GM21825 (cell line): ENCODE measurements around the gene KY.

Source experiments
- ATAC-seq: cut with Tn5 transposase; IDR thresholded peaks from one replicate; pipeline ENCODE4 v1.9.1; 2021; ENCODE audit warnings: mild to moderate bottlenecking, moderate library complexity; ENCODE audit not compliant: unreplicated experiment

The KY gene, protein sequence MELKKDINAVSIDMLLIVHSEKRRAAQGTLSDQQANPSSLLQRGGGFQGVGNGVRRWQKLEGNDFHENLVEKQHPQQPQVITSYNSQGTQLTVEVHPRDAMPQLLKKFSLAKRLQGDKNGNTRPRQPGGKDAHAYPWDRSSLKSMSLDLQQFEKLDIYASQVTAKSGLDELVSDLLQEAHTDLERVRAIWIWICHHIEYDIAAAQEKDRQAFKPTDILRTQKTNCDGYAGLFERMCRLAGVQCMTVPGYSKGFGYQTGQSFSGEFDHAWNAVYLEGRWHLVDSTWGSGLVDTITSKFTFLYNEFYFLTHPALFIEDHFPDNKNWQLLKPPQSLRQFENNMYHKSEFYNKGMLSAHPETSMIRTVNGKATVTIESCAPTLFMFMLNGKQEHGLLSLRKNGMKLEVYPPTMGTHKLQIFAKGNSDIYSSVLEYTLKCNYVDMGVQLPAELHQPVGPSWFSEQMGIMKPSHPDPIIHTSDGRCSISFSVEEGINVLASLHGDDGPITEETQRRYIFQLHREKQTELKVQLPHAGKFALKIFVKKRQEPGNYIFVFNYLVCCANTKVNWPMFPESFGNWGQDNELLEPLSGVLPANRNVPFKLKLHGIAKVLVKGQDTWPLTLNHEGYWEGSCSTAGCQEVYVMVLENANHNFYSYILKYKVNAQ

GRCh38 chr3:134650431-134651346 lies at the start of gene KY:
TSS of gene KY (minus strand) at chr3:134651022. CDS start at chr3:134650960, 62 bp downstream.
- no peak for ATAC-seq

DNA sequence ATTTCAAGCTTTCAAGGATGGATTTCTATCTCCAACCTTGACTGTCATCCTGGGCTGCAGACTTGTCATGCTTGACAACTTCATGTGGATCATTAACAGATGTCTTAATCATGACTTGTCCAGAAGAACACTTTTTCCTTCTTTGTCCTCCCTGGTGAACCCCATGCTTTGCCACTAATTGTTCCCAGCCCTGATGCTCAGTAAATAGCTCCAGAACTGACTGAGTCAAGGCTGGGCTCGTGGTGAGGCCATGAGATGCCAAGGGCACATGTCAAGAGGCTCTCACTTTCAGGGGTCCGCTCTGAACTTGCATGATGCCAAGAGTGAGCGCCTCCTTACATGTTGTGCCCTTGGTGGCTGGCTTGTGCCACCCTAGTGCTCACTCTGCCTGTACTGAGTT lies 48.9 kb upstream of the KY start:
- no peak for ATAC-seq

GRCh38 chr3:134699141-134699711 lies 48.4 kb upstream of the KY start:
- no peak for ATAC-seq

- no peak for ATAC-seq
Measured at GRCh38 chr3:134697830-134698689, 47.2 kb upstream of the KY start.

DNA sequence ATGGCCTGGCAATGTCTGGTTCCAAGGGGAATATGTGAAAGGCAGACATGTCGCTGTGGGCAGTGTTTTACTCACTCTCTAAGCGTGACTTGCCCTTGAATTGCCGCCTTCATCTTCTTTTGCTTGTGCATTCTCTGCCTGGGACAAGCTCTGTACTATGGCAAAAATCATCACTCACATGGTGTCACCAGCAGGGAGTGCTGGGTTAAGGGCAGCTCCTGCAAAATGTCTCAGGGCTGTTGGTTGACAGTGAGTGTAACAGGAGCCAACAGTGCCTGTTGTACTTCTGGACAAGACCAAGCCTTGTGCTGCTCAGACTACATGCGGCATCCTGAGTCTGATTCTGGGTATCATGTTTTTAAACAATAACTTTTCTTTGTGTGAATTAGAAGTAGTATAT lies 45.3 kb upstream of the KY start:
- ATAC-seq = no peak

DNA sequence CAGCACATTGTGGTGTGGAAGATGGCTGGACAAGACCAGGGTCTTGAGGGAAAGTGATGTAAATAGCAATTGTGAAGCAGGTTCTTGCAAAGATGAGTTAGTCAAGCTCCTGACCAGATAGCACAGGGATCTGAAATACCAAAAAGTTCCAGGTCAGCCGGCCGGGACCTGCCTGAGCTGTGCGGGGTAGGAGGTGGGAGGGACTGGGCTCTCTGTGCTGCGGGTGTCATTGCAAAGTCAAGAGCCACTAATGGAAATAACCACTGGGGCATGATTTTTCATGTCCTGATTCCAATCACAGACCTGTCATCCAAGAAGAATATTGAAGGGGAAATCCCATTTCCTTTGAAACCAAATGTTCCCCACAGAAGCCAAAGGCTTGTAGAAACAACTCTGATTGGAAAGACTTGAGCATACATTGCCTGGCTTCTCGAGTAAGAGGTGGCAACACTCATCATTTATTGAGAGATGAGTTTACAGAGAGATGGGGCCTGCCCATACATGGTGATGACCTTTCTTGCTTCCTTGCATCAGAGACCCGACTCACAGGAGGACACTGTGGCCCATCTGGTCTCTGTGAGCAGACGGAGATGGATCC lies 44.2 kb upstream of the KY start:
- ATAC-seq = no peak

DNA sequence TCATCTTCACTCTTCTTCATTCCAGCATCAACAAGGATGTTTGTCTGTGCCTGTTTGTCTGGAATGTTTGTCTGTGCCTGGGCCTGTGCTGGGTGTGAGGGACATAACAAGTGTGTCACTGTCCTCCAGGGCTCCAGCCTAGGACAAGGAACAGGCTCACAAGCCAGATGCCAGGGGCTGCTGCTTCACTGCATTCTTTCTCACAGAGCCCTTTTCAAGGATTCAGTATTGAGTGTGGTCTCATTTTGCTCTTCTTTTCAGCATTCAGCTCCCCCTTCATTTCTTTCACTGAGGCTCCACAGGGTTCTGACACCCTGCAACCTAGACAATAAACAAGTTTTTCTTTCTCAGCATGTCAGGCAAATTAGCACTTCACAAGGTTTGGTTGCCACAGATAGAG lies 43.6 kb upstream of the KY start:
- ATAC-seq = no peak

DNA sequence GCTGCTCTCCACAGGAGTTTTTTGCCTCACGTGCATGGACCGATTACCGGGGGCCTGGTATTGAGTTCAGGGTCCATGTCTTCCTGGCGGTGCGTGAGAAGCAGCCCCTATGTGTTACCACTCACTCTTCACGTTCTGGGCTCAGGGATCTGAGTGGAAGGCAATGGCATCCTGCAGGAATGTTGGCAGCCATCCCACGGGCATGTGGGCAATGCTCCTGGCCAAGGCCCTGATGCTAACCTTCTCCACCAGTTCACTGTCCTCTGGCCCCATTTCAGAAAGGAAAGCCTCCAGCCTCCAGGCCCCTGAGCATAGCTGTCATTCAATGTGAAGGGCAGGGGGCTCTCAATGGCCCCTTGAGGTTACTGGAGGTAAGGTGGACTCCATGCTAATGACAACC lies 43.0 kb upstream of the KY start:
- ATAC-seq = no peak

GRCh38 chr3:134693226-134693625 lies 42.4 kb upstream of the KY start:
- ATAC-seq = no peak

DNA sequence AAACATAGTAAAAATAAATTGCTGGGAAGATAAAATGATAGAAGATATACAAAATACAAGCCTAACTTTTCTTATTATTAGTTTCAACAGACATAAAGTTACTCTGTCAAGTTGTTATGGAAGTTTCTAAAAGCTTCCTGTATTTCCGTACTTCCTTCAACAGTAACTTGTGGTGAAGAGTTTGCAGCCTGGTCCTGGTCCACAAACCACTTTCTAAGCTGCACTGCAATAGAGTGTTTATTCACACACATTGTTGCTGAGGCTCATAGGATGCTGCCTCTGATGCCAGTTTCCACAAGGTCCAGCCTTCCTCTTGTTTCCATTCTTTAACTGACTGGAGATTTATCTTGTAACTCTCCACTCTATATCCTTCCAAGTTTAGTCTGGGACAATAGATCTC lies 39.4 kb upstream of the KY start:
- ATAC-seq = no peak

- no peak for ATAC-seq
Measured at GRCh38 chr3:134687642-134688041, 36.8 kb upstream of the KY start.

DNA sequence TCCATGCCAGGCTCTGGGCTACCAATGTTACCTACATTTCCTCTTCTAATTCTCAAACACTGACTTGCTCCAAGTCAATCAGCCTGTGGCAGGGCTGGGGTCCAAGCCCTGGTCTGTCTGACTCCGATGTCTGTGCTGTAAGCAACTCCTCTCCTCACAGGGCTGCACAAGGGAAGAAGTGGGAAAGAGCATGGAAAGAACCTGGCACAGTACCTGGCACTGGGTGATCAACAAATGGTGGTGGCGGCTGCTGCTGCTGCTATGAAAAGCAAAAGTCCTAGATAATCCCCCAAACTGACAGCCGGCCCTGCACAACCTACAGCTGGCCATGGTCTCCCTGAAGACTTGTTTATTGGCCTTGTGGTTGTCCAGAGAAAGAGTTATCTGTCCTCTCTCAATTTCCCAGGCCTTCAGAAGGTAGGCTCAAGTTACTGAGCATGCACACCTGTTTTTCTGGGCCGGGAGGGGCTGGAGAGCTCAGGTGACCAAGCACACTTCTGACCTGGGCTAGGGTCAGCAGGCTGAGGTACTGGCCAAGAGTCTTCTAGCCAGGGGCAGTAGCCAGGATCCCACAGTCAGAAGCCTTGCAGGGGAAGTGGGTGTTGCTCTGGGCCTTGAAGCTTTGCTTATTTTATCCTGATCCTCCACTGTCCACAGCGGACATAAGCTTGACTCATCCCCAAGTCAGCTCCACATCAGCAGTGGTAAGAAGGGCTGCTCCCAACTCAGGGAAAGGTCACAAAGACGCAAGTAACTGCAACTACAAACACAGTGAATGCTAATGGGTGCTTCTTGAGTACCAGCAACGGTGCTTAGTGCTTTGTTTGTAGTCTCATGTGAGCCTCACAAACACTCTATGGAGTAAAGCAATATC lies 35.3 kb upstream of the KY start:
- ATAC-seq = no peak

DNA sequence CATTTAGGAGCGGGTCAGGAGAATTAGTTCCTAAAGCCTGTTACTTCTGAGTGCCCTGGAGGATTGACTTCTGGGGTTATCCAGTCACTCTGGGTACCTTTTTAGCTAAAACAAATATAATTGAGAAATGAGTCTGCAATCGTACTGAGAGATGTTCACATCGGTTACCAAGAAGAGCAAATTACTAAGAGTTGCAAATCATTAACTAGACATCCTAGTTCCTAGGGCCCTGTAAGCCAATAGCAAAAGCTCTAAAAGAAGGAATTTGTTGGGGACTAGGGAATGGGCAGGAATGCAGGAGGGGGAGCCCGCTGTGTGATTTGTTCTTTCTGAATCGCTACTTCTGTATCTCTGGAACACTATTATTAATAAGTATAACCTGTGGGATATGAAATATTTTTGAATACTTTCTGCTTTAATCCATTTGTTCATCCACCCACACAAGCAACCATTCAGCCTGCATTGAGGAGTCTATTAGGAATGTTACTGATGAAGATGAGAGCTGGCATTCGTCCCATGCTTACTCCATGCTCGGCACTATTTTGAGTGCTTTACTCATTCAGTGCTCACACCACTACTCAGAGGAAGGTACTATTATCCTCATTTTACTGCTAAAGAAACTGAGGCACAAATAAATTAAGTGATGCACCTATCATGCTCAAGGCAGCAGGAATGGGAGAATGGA lies 31.5 kb upstream of the KY start:
- ATAC-seq = no peak

DNA sequence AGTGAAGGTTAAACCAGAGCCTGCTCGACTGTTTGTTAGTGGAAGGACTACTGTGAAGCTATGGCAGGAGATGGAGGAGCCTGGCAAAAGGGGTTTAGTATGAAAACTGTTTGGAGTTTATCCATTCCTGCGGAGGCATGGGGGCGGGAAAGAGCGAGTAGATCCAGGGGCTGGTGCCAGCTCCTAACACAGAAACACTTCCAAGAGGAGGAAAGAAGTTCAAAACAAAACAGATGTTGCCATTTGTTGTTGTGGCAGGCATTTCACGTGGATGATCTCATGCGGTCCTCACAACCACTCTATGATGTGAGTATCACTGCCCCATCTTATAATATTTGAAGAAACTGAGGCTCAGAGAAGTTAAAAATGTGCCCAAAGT lies 30.7 kb upstream of the KY start:
- ATAC-seq = no peak

DNA sequence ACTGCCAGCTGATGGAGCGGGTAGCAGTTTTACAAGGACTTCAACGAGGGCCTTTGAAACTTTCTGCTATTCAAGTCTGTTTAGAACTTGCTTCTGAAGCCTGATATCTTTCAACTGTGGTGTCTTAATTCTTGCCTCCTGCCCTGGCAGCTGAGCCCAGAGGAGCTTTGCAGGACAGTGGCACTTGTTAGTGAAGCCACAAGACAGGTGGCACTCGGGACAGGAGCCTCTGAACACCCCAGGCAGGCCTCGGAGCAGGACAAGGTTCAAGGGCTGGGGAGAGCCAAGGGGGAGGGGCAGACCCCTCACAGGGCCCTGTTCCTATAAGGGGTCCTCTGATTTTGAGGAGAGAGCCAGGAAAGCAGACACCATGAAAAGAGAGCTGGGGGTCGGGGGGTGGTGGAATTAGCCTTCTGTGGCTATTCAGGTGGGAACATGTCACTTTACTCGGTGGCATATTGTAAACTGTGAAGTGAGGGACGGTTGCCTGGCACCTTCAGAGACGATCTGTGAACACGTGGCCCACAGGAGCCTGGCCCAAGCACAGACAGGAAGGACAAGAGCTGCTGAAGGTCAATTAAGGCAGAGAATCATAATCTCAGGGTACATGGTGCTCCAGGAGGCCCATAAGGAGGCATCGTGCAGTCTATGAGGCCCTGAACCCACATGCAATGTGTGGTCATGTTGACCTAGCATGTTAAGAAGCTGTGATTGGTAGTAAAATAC lies 30.1 kb upstream of the KY start:
- no peak for ATAC-seq

GRCh38 chr3:134677987-134678308 lies 27.1 kb upstream of the KY start:
- ATAC-seq = no peak

DNA sequence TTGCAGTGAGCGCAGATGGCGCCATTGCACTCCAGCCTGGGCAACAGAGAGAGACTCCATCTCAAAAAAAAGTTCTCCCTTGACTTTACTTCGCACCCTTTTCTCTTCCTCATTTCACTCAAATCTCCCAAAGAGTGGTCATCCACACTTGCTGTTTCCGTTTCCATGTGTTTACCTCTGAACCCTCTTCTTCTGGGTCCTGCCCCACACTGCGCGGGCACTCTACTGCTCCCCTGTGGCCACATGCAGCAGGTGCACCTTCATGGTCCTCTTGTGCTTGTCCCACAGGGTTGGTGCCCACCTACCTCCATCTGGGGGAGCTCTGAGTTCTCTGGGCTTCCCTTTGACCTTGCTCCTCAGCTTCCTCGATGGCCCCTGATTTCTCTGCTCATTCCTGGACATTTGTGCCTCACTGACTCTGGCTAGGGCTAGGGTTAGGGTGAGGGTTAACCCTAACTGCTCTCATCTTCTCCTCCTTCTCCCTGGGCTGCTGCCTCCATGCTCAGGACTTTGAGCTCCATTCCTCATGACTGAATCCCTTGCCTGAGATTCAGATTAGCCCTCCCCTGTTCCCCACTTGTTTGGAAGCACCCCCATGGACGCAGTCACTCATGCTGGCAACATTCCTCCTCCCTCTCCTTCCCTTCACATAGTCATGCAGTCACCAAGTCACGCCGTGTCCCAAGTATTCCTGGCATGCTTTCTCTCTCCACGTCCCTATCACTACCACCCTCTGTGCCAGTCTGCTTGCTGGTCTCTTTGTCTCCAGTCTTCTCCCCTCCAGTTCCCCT lies 26.6 kb upstream of the KY start:
- no peak for ATAC-seq
